Spleen (tissue), 11 donors: ENCODE measurements around the gene PCDHB8. TPM values are rescaled to one million over a fixed set of nuclear protein-coding genes. Genes with fewer than 3 reads are reported as not detected.
"Not testable (repeated sequence)": the region's sequence is repeated elsewhere in the genome, so short reads cannot be mapped to it uniquely, and the experiment has no call there.

Experiments
- DNase-seq: peaks from one replicate; pipeline ENCODE4 v3.0.0-alpha.2; 2020
- H3K27ac ChIP-seq, 8 donors: fragments of 200-600 bp; sonication (generic) in 7 of 8; 1 replicate in 4 of 8; 2 replicates in 4 of 8; pipeline versions ENCODE4 v1.5.0 to v1.8.0; 2016 to 2021; ENCODE audit warnings: inconsistent platforms in 4 of 8, mild to moderate bottlenecking in 4 of 8, moderate library complexity in 1 of 8
- H3K27me3 ChIP-seq, 7 donors: fragments of 200-600 bp; sonication (generic) in 6 of 7; replicated peaks in 1 of 7; 1 replicate in 4 of 7; 2 replicates in 3 of 7; pipeline versions ENCODE4 v1.5.0 to v1.8.0; 2016 to 2021; ENCODE audit warnings: inconsistent platforms in 3 of 7, mild to moderate bottlenecking in 1 of 7
- H3K36me3 ChIP-seq, 6 donors: fragments of 200-600 bp; sonication (generic) in 5 of 6; 1 replicate in 4 of 6; 2 replicates in 2 of 6; pipeline versions ENCODE4 v1.5.0 to v1.8.0; 2016 to 2021; ENCODE audit warnings: inconsistent platforms in 2 of 6
- H3K4me1 ChIP-seq, 6 donors: fragments of 200-600 bp; sonication (generic) in 5 of 6; 1 replicate in 3 of 6; 2 replicates in 3 of 6; pipeline versions ENCODE4 v1.5.0 to v1.8.0; 2016 to 2021; ENCODE audit warnings: inconsistent platforms in 3 of 6
- H3K4me3 ChIP-seq, 8 donors: fragments of 200-600 bp; sonication (generic) in 7 of 8; 1 replicate in 4 of 8; 2 replicates in 4 of 8; pipeline versions ENCODE4 v1.5.0 to v1.8.0; 2016 to 2021; ENCODE audit warnings: inconsistent platforms in 4 of 8, mild to moderate bottlenecking in 4 of 8, moderate library complexity in 2 of 8
- H3K9me3 ChIP-seq, 8 donors: fragments of 200-600 bp; sonication (generic) in 7 of 8; 1 replicate in 4 of 8; 2 replicates in 4 of 8; pipeline versions ENCODE4 v1.5.0 to v1.8.0; 2016 to 2021; ENCODE audit warnings: inconsistent platforms in 4 of 8
- POLR2A ChIP-seq, 3 donors: fragments of 450-650 bp; IDR thresholded peaks; one replicate each; pipeline ENCODE4 v1.5.1; 2017; ENCODE audit warnings: antibody characterized with exemption in 3 of 3, mild to moderate bottlenecking in 1 of 3
- POLR2AphosphoS5 ChIP-seq, 3 donors: sonication (generic); formaldehyde crosslinking; IDR thresholded peaks; one replicate each; pipeline ENCODE4 v1.5.1; 2017; ENCODE audit warnings: antibody characterized with exemption in 3 of 3
- WGBS, 5 donors: extraction: QIAGEN DNeasy Blood & Tissue Kit in 3 of 5; methylation state at CpG; one replicate each; pipeline versions ENCODE4 v1.1.5 to v1.1.7; 2013 to 2018; 5-methylcytosine and 5-hydroxymethylcytosine counted together
- intact Hi-C: fragments of 100-400 bp; cut with DNase I; formaldehyde crosslinking; loops from one replicate; pipeline ENCODE4 v1.15.0; 2023; ENCODE audit warnings: low total_unique reads
- polyA plus RNA-seq, 3 donors: library from polyadenylated mRNA; stranded (reverse); fragments of 200-250 nt; gene quantifications; one replicate each; pipeline ENCODE4 v1.2.1, GENCODE V29; 2013
- total RNA-seq, 7 donors: library from RNA; depleted of rRNA in 3 of 7; stranded (reverse); fragments of >200 nt in 3 of 7; fragmentation: NEBNext Ultra II Directional in 4 of 7; extraction: Animal tissue kit (Norgen Biotek cat#: 25700) in 4 of 7; gene quantifications; one replicate each; pipeline versions ENCODE4 v1.1.0 to v1.2.1, GENCODE V29; 2016 to 2021
- TF ChIP-seq, protein P1 (sequence below), 11 experiments: fragments of 200-600 bp in 7 of 11; fragments of 450-650 bp in 4 of 11; sonication (generic) in 4 of 11; IDR thresholded peaks in 8 of 11; conservative IDR thresholded peaks in 3 of 11; 1 replicate in 7 of 11; 2 replicates in 4 of 11; pipeline versions ENCODE4 v1.4.0 to v1.8.0; 2016 to 2021; ENCODE audit warnings: antibody characterized with exemption in 11 of 11, inconsistent platforms in 4 of 11, mild to moderate bottlenecking in 1 of 11
- donor health status: healthy with polysubstance abuse.
- donor health status: DM: no; HTN: no; CAD: no; lungs with moderate emphysema.
- donor health status: DM: no; HTN: no; CAD: no.
- donor health status: Bipolar disorder and iron deficiency.
- donor health status: healthy.
- donor health status: DM: no; HTN: no; CAD: no.
- donor health status: DM: yes; HTN: yes; CAD: no.

The PCDHB8 gene
- total and polyA plus RNA-seq, 10 donors, result 0.03 to 1.8 (median 0.60) TPM; not detected in 2

DNA sequence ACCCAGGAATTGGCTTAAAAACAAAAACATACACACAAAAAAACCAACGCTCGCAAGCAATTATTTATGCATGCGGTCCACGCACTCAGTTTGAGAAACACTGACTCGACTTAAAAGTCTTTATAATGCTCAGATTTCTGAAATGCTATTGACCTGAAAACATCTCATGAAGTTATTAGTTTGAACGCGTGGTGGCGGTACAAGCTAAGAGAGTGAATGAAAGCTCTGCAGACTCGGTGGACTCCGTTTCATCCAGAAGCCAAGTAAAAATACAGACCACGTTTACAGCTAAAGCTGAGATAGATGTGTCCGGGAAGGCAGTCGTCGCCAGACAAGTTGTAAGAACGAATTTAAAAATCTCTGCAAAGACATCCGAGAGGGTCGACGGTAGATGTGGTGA, 27.8 kb upstream of the PCDHB8 start, which contains the start of gene PCDHB6:
Gene PCDHB6, plus strand, starts transcription at position 246 of the 400 bp plus-strand sequence. CDS start 201 bp downstream, outside the sequence.
- no peak within 1 kb of the TSS for H3K27ac ChIP-seq
- H3K36me3 ChIP-seq, result no peaks in the 10 kb centered on the region
- peaks cover 0 to 58% (median 0%) of the 10 kb centered on the region in 7 donors for H3K27me3 ChIP-seq
- peak within 1 kb of the TSS in 1 of 8 donors; percentile 12 for H3K4me3 ChIP-seq
- intact Hi-C loops, result no loop called here
- DNase-seq, result no peak
- 13 to 25% (median 19%) methylated on average over 18 of the region's 18 CpGs for WGBS, 5 donors
- TF ChIP-seq POLR2A (IDR thresholded peaks at IDR 0.05) (no peak), POLR2AphosphoS5 (IDR thresholded peaks at IDR 0.05) (no peak)
- TF ChIP-seq, protein P1, sequence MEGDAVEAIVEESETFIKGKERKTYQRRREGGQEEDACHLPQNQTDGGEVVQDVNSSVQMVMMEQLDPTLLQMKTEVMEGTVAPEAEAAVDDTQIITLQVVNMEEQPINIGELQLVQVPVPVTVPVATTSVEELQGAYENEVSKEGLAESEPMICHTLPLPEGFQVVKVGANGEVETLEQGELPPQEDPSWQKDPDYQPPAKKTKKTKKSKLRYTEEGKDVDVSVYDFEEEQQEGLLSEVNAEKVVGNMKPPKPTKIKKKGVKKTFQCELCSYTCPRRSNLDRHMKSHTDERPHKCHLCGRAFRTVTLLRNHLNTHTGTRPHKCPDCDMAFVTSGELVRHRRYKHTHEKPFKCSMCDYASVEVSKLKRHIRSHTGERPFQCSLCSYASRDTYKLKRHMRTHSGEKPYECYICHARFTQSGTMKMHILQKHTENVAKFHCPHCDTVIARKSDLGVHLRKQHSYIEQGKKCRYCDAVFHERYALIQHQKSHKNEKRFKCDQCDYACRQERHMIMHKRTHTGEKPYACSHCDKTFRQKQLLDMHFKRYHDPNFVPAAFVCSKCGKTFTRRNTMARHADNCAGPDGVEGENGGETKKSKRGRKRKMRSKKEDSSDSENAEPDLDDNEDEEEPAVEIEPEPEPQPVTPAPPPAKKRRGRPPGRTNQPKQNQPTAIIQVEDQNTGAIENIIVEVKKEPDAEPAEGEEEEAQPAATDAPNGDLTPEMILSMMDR (IDR thresholded peaks at IDR 0.05 in 8 of 11, conservative IDR thresholded peaks at IDR 0.05 in 3 of 11), result peak in 1 of 11 experiments; percentile 14
- H3K9me3 ChIP-seq, result peaks cover 0 to 85% (median 50%) of the 10 kb centered on the region in 8 donors
- no peaks in the 10 kb centered on the region for H3K4me1 ChIP-seq

DNA sequence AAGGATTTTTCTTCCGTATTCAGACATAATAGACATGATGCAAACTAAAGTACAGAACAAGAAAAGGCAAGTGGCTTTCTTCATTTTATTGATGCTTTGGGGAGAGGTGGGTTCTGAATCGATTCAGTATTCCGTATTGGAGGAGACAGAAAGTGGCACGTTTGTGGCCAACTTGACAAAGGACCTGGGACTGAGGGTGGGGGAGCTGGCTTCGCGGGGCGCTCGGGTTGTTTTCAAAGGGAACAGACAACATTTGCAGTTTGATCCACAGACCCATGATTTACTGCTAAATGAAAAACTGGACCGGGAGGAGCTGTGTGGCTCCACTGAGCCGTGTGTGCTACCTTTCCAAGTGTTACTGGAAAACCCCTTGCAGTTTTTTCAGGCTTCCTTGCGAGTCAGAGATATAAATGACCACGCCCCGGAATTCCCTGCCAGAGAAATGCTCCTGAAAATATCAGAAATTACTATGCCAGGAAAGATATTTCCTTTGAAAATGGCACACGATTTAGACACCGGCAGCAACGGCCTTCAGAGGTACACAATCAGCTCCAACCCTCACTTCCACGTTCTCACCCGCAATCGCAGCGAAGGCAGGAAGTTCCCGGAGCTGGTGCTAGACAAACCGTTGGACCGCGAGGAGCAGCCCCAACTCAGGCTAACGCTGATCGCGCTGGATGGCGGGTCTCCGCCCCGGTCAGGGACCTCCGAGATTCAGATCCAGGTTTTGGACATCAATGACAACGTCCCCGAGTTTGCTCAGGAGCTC, 27.2 kb upstream of the PCDHB8 start:
- Histone ChIP-seq H3K36me3 (no peaks in the 10 kb centered on the region), H3K4me3 (peak overlapping the region in 1 of 8 donors; percentile 12), H3K4me1 (no peaks in the 10 kb centered on the region), H3K27me3 (peaks cover 0 to 62% (median 0%) of the 10 kb centered on the region in 7 donors), H3K27ac (no peak overlapping the region), H3K9me3 (peaks cover 0 to 89% (median 55%) of the 10 kb centered on the region in 8 donors)
- intact Hi-C loops, result no loop called here
- TF ChIP-seq POLR2A (IDR thresholded peaks at IDR 0.05), result no peak
- no peak for TF ChIP-seq POLR2AphosphoS5 (IDR thresholded peaks at IDR 0.05)
- TF ChIP-seq, protein P1 (IDR thresholded peaks at IDR 0.05 in 8 of 11, conservative IDR thresholded peaks at IDR 0.05 in 3 of 11), result no peak
- WGBS, 5 donors, result 36 to 48% (median 47%) methylated on average over 22 to 33 of the region's 33 CpGs
- no peak for DNase-seq

GRCh38 chr5:141150993-141151325, 26.6 kb upstream of the PCDHB8 start:
- no peaks in the 10 kb centered on the region for H3K4me1 ChIP-seq
- intact Hi-C loops, result no loop called here
- H3K4me3 ChIP-seq, result no peak overlapping the region
- peaks cover 0 to 62% (median 0%) of the 10 kb centered on the region in 7 donors for H3K27me3 ChIP-seq
- TF ChIP-seq, protein P1 (IDR thresholded peaks at IDR 0.05 in 8 of 11, conservative IDR thresholded peaks at IDR 0.05 in 3 of 11), result no peak
- no peak for TF ChIP-seq POLR2AphosphoS5 (IDR thresholded peaks at IDR 0.05)
- TF ChIP-seq POLR2A (IDR thresholded peaks at IDR 0.05), result no peak
- no peak for DNase-seq
- H3K36me3 ChIP-seq, result no peaks in the 10 kb centered on the region
- WGBS, 5 donors, result 31 to 48% (median 42%) methylated on average over 13 of the region's 13 CpGs
- no peak overlapping the region for H3K27ac ChIP-seq
- peaks cover 0 to 89% (median 59%) of the 10 kb centered on the region in 8 donors for H3K9me3 ChIP-seq

- H3K36me3 ChIP-seq, intact Hi-C loops, DNase-seq, H3K4me3 ChIP-seq, H3K27ac ChIP-seq, H3K4me1 ChIP-seq: not testable (repeated sequence)
- Histone ChIP-seq H3K9me3 (peaks cover 0 to 96% (median 63%) of the 10 kb centered on the region in 8 donors), H3K27me3 (peaks cover 0 to 65% (median 5%) of the 10 kb centered on the region in 7 donors)
- WGBS, 5 donors, result 27 to 52% (median 42%) methylated on average over 15 to 39 of the region's 41 CpGs
Measured at GRCh38 chr5:141151632-141152031, 26.0 kb upstream of the PCDHB8 start.

GRCh38 chr5:141152096-141152495, 25.5 kb upstream of the PCDHB8 start:
- H3K4me1 ChIP-seq, intact Hi-C loops, H3K4me3 ChIP-seq, H3K36me3 ChIP-seq, DNase-seq, H3K27ac ChIP-seq: not testable (repeated sequence)
- H3K9me3 ChIP-seq, result peaks cover 0 to 98% (median 67%) of the 10 kb centered on the region in 8 donors
- H3K27me3 ChIP-seq, result peaks cover 0 to 69% (median 7%) of the 10 kb centered on the region in 7 donors
- 28 to 55% (median 34%) methylated on average over 9 to 36 of the region's 36 CpGs for WGBS, 5 donors
